GM15510 (cell line): ENCODE data around the gene MICAL3.

Experiments
- POLR2A ChIP-seq: IDR thresholded peaks from 3 replicates; pipeline ENCODE4 v1.6.1; 2011; ENCODE audit warnings: borderline replicate concordance; ENCODE audit not compliant: insufficient read length; ENCODE audit errors: extremely low read depth

Gene MICAL3

GRCh38 chr22:17954200-17954859, 70.0 kb downstream of the MICAL3 start:
- TF ChIP-seq POLR2A: no peak

- TF ChIP-seq POLR2A: no peak
Measured at GRCh38 chr22:17953147-17953546, 71.2 kb downstream of the MICAL3 start.

- TF ChIP-seq POLR2A: no peak
Measured at GRCh38 chr22:17952273-17952801, 72.0 kb downstream of the MICAL3 start.

DNA sequence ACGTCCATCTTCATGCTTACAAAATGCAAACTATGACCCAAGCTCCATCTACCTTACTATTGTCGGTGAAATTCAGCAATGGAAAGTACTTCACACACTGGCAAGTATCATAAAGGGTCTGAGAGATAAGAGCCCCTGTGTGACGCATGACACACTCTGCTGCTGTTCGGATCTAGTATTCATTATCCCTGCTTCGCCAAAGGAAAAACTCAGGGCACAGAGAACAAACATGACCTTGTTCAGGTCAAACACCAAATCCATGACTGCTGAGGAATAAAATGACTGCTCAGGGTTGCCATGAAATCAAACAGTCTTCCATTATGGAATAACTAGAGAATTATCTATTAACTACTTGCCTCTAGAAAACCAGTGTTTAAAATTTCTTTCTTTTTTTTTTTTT, 73.0 kb downstream of the MICAL3 start:
- TF ChIP-seq POLR2A: no peak

DNA sequence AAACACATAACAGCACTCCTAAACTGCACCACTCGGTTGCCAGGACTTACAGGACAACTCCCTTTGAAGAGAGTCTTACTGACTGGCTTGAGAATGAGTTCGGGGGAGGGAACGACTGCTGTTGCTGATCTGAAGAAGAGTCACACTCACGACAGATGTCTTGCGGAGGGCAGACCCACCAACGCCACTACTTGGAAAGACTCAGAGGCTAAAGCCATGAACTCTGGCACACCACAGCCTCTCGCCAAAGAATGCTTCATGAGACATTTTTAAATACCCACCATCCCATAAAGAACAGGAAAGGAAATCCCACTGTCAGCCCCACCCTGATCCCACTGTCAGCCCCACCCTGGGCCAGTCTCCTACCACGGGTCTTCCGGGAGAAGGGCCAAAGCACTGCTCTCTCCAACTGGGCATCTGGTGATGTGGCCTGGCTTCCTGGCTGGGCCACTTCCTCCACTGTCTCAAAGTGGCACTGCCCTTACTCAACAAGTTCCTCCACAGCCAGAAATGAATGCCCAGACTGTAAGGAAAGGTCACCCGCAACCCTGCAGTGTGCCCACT, 73.6 kb downstream of the MICAL3 start:
- TF ChIP-seq POLR2A: no peak

- TF ChIP-seq POLR2A: no peak
Measured at GRCh38 chr22:17949642-17950473, 74.5 kb downstream of the MICAL3 start.

DNA sequence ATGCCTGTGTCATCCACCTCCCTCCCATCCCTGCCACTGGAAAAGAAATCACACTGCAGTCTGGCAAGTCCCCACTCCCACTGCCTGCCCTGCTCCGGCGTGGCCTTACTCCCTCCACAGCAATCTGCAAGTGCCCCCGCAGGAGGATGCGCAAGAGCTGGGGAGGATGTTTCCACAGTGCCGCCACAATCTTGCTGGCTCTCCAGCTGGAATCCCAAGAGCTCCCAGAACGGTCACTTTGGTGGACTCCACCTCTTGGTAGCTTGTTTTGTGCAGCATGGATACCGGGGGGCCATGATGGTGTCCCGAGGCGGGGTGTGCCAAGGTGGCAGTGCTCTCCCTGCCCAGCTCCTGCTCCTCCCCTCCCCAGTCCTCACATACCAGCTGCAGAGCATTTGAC, 76.3 kb downstream of the MICAL3 start:
- TF ChIP-seq POLR2A: no peak

GRCh38 chr22:17946662-17947367, 77.5 kb downstream of the MICAL3 start:
- no peak for TF ChIP-seq POLR2A

DNA sequence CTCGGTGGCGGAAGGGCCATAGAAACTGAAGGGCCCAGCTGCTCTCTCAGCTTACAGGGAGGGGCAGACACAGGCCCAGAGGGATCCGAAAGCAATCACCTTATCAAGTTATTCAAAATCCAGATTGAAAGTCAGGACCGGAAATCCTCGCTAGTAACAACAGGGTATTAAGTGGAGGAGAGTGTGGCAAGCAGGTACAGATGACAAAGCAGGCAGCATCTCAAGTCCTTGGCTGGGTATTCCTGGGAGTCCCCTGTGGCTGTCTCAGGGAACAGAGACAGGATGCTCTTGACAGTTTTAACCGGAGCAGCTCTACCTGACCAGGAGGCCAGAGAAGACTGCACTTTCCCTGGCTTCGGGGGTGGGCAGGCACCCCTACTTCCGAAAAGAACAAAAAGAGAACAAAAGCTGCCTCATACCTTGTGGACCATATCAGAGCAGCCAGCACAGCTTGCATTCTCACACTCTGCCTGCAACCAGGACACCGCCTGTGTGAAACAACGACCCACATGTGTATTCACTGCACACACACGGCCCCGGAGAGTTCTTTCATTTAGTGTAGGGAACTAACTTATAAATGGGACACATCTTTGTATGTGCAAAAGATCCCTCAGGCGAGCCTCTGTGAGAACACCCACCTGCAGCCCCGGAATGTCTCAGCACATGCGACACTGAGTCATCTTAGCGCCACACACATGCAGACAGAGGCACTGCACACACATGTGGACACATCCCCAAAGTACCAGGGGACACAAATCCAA, 78.3 kb downstream of the MICAL3 start:
- no peak for TF ChIP-seq POLR2A

- no peak for TF ChIP-seq POLR2A
Measured at GRCh38 chr22:17945156-17945887, 79.0 kb downstream of the MICAL3 start.

GRCh38 chr22:17944256-17944655, 80.1 kb downstream of the MICAL3 start:
- no peak for TF ChIP-seq POLR2A

DNA sequence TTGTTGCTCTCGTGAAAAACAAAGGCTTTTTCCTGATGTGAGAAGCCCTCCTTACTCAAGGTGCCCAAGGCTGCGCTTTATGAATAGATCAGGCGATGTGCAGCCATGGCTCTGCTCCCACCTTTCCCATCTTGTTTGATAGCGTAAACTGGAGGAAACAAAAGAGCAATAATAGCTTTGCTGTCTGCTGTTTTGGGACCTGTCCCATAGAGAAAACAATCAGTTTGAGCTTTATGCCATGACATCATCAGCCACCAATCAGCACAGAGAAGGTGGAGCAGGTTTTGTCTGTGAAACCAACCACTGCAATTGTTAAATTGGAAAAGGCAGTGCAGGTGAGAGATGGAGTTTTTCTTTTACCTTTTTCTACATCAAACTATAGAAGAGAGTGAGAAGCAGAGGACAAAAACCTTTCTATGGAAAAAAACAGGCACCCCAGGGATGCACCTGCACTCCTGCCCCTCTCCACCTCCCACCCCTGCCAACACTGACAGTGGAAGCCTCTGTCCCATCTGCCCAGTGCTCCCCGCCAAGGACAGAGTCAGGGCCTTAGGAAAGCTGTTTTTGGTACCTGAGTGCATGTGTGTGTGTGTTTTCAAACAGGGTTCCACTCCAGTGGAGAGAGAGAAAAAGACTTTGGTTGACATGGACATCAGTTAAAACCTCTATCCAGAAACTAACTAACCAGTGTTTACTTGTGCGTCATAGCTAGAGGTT, 80.7 kb downstream of the MICAL3 start:
- TF ChIP-seq POLR2A: no peak

DNA sequence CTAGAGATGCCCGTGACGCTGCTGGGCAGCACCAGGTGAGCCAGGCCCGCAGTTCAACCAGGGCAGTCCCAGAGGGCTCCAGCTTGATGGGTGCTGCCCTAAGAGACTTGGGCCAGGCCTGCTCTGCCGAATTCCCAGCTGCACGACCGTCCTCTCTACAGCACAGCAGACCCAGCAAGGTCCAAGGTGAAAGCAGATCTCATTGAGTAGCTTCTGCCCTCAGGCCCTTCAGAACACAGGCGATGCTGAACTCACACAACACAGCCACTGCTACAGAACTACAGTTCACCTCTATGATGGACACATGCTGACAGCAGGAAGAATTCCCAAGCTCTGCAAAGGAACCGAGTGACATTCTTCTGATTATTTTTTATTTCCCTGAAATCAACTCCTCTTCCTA, 81.6 kb downstream of the MICAL3 start:
- no peak for TF ChIP-seq POLR2A
